GM23338 (cell line): ENCODE measurements around the gene ING1.

Experiments used
- ETS1 ChIP-seq: IDR thresholded peaks from 2 replicates; pipeline ENCODE4 v1.6.1; 2016; ENCODE audit warnings: antibody characterized with exemption
- EZH2 ChIP-seq: fragments of 200-600 bp; sonication (generic); IDR thresholded peaks from one replicate; pipeline ENCODE4 v1.8.0; 2017; ENCODE audit warnings: antibody characterized with exemption, mild to moderate bottlenecking, low read depth; ENCODE audit not compliant: unreplicated experiment
- POLR2AphosphoS5 ChIP-seq: IDR thresholded peaks from 2 replicates; pipeline ENCODE4 v1.6.1; 2016; ENCODE audit warnings: antibody characterized with exemption, low read depth
- ZNF114 ChIP-seq: fragments of 250-450 bp; sonication (Bioruptor Pico); IDR thresholded peaks from 2 replicates; pipeline ENCODE4 v1.5.0; 2020; ENCODE audit warnings: mild to moderate bottlenecking, moderate library complexity
- TF ChIP-seq, protein P1 (sequence below), 2 experiments: fragments of 200-600 bp in 1 of 2; sonication (generic) in 1 of 2; conservative IDR thresholded peaks; 2 replicates each; pipeline versions ENCODE4 v1.5.1 to v1.6.1; 2016 to 2017; ENCODE audit warnings: antibody characterized with exemption in 2 of 2, low read depth in 2 of 2, mild to moderate bottlenecking in 2 of 2, moderate library complexity in 1 of 2

GRCh38 chr13:110712081-110712848 is 1.2 kb upstream of the ING1 start:
- TF ChIP-seq, protein P1, sequence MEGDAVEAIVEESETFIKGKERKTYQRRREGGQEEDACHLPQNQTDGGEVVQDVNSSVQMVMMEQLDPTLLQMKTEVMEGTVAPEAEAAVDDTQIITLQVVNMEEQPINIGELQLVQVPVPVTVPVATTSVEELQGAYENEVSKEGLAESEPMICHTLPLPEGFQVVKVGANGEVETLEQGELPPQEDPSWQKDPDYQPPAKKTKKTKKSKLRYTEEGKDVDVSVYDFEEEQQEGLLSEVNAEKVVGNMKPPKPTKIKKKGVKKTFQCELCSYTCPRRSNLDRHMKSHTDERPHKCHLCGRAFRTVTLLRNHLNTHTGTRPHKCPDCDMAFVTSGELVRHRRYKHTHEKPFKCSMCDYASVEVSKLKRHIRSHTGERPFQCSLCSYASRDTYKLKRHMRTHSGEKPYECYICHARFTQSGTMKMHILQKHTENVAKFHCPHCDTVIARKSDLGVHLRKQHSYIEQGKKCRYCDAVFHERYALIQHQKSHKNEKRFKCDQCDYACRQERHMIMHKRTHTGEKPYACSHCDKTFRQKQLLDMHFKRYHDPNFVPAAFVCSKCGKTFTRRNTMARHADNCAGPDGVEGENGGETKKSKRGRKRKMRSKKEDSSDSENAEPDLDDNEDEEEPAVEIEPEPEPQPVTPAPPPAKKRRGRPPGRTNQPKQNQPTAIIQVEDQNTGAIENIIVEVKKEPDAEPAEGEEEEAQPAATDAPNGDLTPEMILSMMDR (conservative IDR thresholded peaks at IDR 0.05; ENCODE audit: low read depth in 2 of 2), result no peak
- no peak for TF ChIP-seq ZNF114 (CRISPR knock-in tag)
- peak; percentile 88 for TF ChIP-seq POLR2AphosphoS5
- TF ChIP-seq ETS1, result no peak; the same call in none of the 2 replicates
- no peak for TF ChIP-seq EZH2
